Keratinocyte (primary cell): ENCODE results near the gene TRIM14. TPM values are rescaled to one million over a fixed set of nuclear protein-coding genes. Genes with fewer than 3 reads are reported as not detected.

Experiments used
- DNase-seq: peaks from one replicate; pipeline ENCODE4 v3.0.0-alpha.2; 2011; ENCODE audit warnings: low read depth, missing footprints, low spot score
- FAIRE-seq: peaks from 2 replicates; lab custom pipeline; 2011; peaks lifted over from hg19 to GRCh38; lab: Jason Lieb, UNC
- H2AFZ ChIP-seq: 2 replicates; pipeline ENCODE4 v1.6.0; 2012; ENCODE audit warnings: low read length, control low read depth, inconsistent platforms; ENCODE audit not compliant: control insufficient read depth
- H3K27ac ChIP-seq: 2 replicates; pipeline ENCODE4 v1.5.1; 2011; ENCODE audit warnings: low read length; ENCODE audit not compliant: control insufficient read depth, insufficient read depth
- H3K27me3 ChIP-seq: 3 replicates; pipeline ENCODE4 v1.6.0; 2011; ENCODE audit warnings: low read length; ENCODE audit not compliant: control insufficient read depth, insufficient read depth; ENCODE audit errors: extremely low read depth
- H3K36me3 ChIP-seq, 2 experiments: 2 replicates in 1 of 2; 3 replicates in 1 of 2; pipeline ENCODE4 v1.5.1; 2011; ENCODE audit warnings: low read length in 2 of 2, mild to moderate bottlenecking in 1 of 2; ENCODE audit not compliant: control insufficient read depth in 2 of 2, insufficient read depth in 2 of 2; ENCODE audit errors: extremely low read depth in 1 of 2
- H3K4me1 ChIP-seq: 3 replicates; pipeline ENCODE4 v1.5.1; 2011; ENCODE audit warnings: low read length; ENCODE audit not compliant: control insufficient read depth, insufficient read depth; ENCODE audit errors: extremely low read depth
- H3K4me2 ChIP-seq: 3 replicates; pipeline ENCODE4 v1.6.0; 2011; ENCODE audit warnings: low read depth, low read length; ENCODE audit not compliant: control insufficient read depth, insufficient read depth; ENCODE audit errors: extremely low read depth
- H3K4me3 ChIP-seq, 3 experiments: fragments of 200-600 bp in 1 of 3; sonication (generic) in 1 of 3; 2 replicates in 2 of 3; 3 replicates in 1 of 3; pipeline ENCODE4 v1.5.1; 2011 to 2016; ENCODE audit warnings: low read length in 3 of 3, mild to moderate bottlenecking in 3 of 3, control low read depth in 2 of 3, inconsistent platforms in 1 of 3, low read depth in 1 of 3, mixed read lengths in 1 of 3, mixed run types in 1 of 3, moderate library complexity in 1 of 3; ENCODE audit not compliant: control insufficient read depth in 2 of 3, insufficient read depth in 2 of 3; ENCODE audit errors: extremely low read depth in 1 of 3
- H3K79me2 ChIP-seq: 2 replicates; pipeline ENCODE4 v1.6.0; 2012; ENCODE audit warnings: low read length; ENCODE audit not compliant: control insufficient read depth, insufficient read depth
- H3K9ac ChIP-seq: 3 replicates; pipeline ENCODE4 v1.6.0; 2011; ENCODE audit warnings: low read length; ENCODE audit not compliant: control insufficient read depth, insufficient read depth; ENCODE audit errors: extremely low read depth
- H3K9me1 ChIP-seq: 3 replicates; pipeline ENCODE4 v1.6.0; 2011; ENCODE audit warnings: low read length; ENCODE audit not compliant: control insufficient read depth, insufficient read depth; ENCODE audit errors: extremely low read depth
- H3K9me3 ChIP-seq: 2 replicates; pipeline ENCODE4 v1.5.1; 2012; ENCODE audit warnings: low read depth, low read length; ENCODE audit not compliant: control insufficient read depth
- H4K20me1 ChIP-seq: 3 replicates; pipeline ENCODE4 v1.6.0; 2011; ENCODE audit warnings: low read length; ENCODE audit not compliant: control insufficient read depth, insufficient read depth; ENCODE audit errors: extremely low read depth
- CTCF ChIP-seq, 3 experiments: IDR thresholded peaks in 1 of 3; conservative IDR thresholded peaks in 1 of 3; optimal IDR thresholded peaks in 1 of 3; 2 replicates in 2 of 3; 3 replicates in 1 of 3; pipeline versions ENCODE3 to v1.5.1; 2011; ENCODE audit warnings: low read length in 3 of 3, mild to moderate bottlenecking in 3 of 3, moderate library complexity in 2 of 3, control low read depth in 1 of 3, inconsistent platforms in 1 of 3; ENCODE audit not compliant: insufficient read depth in 2 of 3; ENCODE audit errors: extremely low read depth in 1 of 3
- EZH2 ChIP-seq: IDR thresholded peaks from one replicate; pipeline ENCODE4 v1.6.1; 2012; ENCODE audit warnings: inconsistent platforms, mild to moderate bottlenecking, low read length, moderate library complexity
- dilution Hi-C: fragments of 300-500 bp; cut with MboI; formaldehyde crosslinking; loops from one replicate; pipeline ENCODE4 v1.7.0; 2020; ENCODE audit warnings: low sequenced_read_pairs; ENCODE audit not compliant: extremely low pct_ligation_motif_present
- polyA plus RNA-seq, 5 experiments: library from polyadenylated mRNA; depleted of rRNA in 3 of 5; stranded (reverse) in 3 of 5; stranded (forward) in 1 of 5; unstranded in 1 of 5; fragments of >200 nt; gene quantifications; 1 replicate in 1 of 5; 2 replicates in 3 of 5; 3 replicates in 1 of 5; pipeline versions ENCODE4 v1.2.1 to v1.2.3, GENCODE V29; 2011 to 2012; ENCODE audit warnings: missing spikeins in 2 of 5, low read depth in 1 of 5, low replicate concordance in 1 of 5

TRIM14 gene
- polyA plus RNA-seq, 1 donor (not counting 4 experiments of a cell fraction or from before 2014, with no cell fraction given) = 22.1 TPM

GRCh38 chr9:98109052-98109451, 10.0 kb downstream of the TRIM14 start:
- Histone ChIP-seq H3K9me1 (no peaks in the 10 kb centered on the region), H3K9ac (no peak overlapping the region), H3K4me1 (no peaks in the 10 kb centered on the region), H2AFZ (no peak overlapping the region), H3K4me2 (no peak overlapping the region), H4K20me1 (no peaks in the 10 kb centered on the region), H3K27me3 (no peaks in the 10 kb centered on the region), H3K79me2 (peaks cover 11% of the 10 kb centered on the region), H3K9me3 (no peaks in the 10 kb centered on the region), H3K4me3 (no peak overlapping the region), H3K36me3 (peaks cover 11 to 15% of the 10 kb centered on the region in 2 experiments), H3K27ac (no peak overlapping the region)
- no peak for DNase-seq
- dilution Hi-C loops = no loop called here
- no peak for FAIRE-seq
- TF ChIP-seq CTCF (optimal IDR thresholded peaks at IDR 0.05 in 1 of 3, IDR thresholded peaks at IDR 0.05 in 1 of 3, conservative IDR thresholded peaks at IDR 0.05 in 1 of 3; ENCODE audit: extremely low read depth in 1 of 3, insufficient read depth in 2 of 3, low read length in 3 of 3) (no peak), EZH2 (no peak)

- no peak for FAIRE-seq
Measured at GRCh38 chr9:98108531-98109031, 10.4 kb downstream of the TRIM14 start.

More at GRCh38 chr9:98108531-98109031, 10.4 kb downstream of the TRIM14 start:
- H3K9me1 ChIP-seq = no peaks in the 10 kb centered on the region
- H4K20me1 ChIP-seq = no peaks in the 10 kb centered on the region
- no peaks in the 10 kb centered on the region for H3K9me3 ChIP-seq
- H3K4me2 ChIP-seq = no peak overlapping the region
- H3K27ac ChIP-seq = no peak overlapping the region
- H3K4me3 ChIP-seq = no peak overlapping the region
- TF ChIP-seq EZH2 (no peak), CTCF (optimal IDR thresholded peaks at IDR 0.05 in 1 of 3, IDR thresholded peaks at IDR 0.05 in 1 of 3, conservative IDR thresholded peaks at IDR 0.05 in 1 of 3; ENCODE audit: extremely low read depth in 1 of 3, insufficient read depth in 2 of 3, low read length in 3 of 3) (no peak)
- H3K79me2 ChIP-seq = peaks cover 13% of the 10 kb centered on the region
- no peak overlapping the region for H3K9ac ChIP-seq
- H3K36me3 ChIP-seq = peaks cover 11 to 15% of the 10 kb centered on the region in 2 experiments
- H3K27me3 ChIP-seq = no peaks in the 10 kb centered on the region
- no peak for DNase-seq
- H2AFZ ChIP-seq = no peak overlapping the region
- dilution Hi-C loops = no loop called here
- H3K4me1 ChIP-seq = no peaks in the 10 kb centered on the region
